Left forelimb (tissue), 1 donor: ENCODE results near the gene MAPT.
"Not testable (repeated sequence)": the region's sequence is repeated elsewhere in the genome, so short reads cannot be mapped to it uniquely, and the experiment has no call there.

Experiments used
- DNase-seq: peaks from one replicate; pipeline ENCODE4 v3.0.0-alpha.2; 2018; ENCODE audit warnings: low spot score

MAPT gene

GRCh38 chr17:45900723-45901415 lies 6.5 kb downstream of the MAPT start:
- no peak for DNase-seq

- DNase-seq: no peak
Observed at GRCh38 chr17:45902892-45903346, 8.6 kb downstream of the MAPT start.

- DNase-seq: no peak
Observed at GRCh38 chr17:45904866-45905265, 10.5 kb downstream of the MAPT start.

- DNase-seq: no peak
Observed at GRCh38 chr17:45905814-45906213, 11.5 kb downstream of the MAPT start.

GRCh38 chr17:45906237-45906636 lies 11.9 kb downstream of the MAPT start:
- DNase-seq: no peak

- no peak for DNase-seq
Observed at GRCh38 chr17:45906927-45907622, 12.7 kb downstream of the MAPT start.

- no peak for DNase-seq
Observed at GRCh38 chr17:45907750-45908395, 13.5 kb downstream of the MAPT start.

GRCh38 chr17:45908460-45908859 lies 14.1 kb downstream of the MAPT start:
- no peak for DNase-seq

- no peak for DNase-seq
Observed at GRCh38 chr17:45908935-45909334, 14.6 kb downstream of the MAPT start.

- DNase-seq: no peak
Observed at GRCh38 chr17:45910667-45911066, 16.3 kb downstream of the MAPT start.

GRCh38 chr17:45912319-45912718 lies 18.0 kb downstream of the MAPT start:
- no peak for DNase-seq

- not testable (repeated sequence) for DNase-seq
Observed at GRCh38 chr17:45913030-45913429, 18.7 kb downstream of the MAPT start.

GRCh38 chr17:45914047-45914717 lies 19.8 kb downstream of the MAPT start:
- DNase-seq: no peak

- no peak for DNase-seq
Observed at GRCh38 chr17:45915263-45915662, 20.9 kb downstream of the MAPT start.

GRCh38 chr17:45917081-45917480 lies 22.7 kb downstream of the MAPT start:
- no peak for DNase-seq

GRCh38 chr17:45918241-45918745 lies 23.9 kb downstream of the MAPT start:
- DNase-seq: no peak

GRCh38 chr17:45919136-45919535 lies 24.8 kb downstream of the MAPT start:
- no peak for DNase-seq

- DNase-seq: no peak
Observed at GRCh38 chr17:45920083-45920482, 25.7 kb downstream of the MAPT start.

- DNase-seq: no peak
Observed at GRCh38 chr17:45923511-45924268, 29.3 kb downstream of the MAPT start.

GRCh38 chr17:45924332-45924820 lies 30.0 kb downstream of the MAPT start:
- no peak for DNase-seq

GRCh38 chr17:45925311-45925710 lies 31.0 kb downstream of the MAPT start:
- DNase-seq: no peak
